GM12874 (cell line): ENCODE measurements around the gene RFTN1.

ENCODE experiments used
- TF ChIP-seq, protein P1 (sequence below): IDR thresholded peaks from 2 replicates; pipeline ENCODE4 v1.5.1; 2011; ENCODE audit warnings: low read depth, mild to moderate bottlenecking, control low read depth, low read length, moderate library complexity; ENCODE audit not compliant: insufficient read depth

RFTN1 gene

DNA sequence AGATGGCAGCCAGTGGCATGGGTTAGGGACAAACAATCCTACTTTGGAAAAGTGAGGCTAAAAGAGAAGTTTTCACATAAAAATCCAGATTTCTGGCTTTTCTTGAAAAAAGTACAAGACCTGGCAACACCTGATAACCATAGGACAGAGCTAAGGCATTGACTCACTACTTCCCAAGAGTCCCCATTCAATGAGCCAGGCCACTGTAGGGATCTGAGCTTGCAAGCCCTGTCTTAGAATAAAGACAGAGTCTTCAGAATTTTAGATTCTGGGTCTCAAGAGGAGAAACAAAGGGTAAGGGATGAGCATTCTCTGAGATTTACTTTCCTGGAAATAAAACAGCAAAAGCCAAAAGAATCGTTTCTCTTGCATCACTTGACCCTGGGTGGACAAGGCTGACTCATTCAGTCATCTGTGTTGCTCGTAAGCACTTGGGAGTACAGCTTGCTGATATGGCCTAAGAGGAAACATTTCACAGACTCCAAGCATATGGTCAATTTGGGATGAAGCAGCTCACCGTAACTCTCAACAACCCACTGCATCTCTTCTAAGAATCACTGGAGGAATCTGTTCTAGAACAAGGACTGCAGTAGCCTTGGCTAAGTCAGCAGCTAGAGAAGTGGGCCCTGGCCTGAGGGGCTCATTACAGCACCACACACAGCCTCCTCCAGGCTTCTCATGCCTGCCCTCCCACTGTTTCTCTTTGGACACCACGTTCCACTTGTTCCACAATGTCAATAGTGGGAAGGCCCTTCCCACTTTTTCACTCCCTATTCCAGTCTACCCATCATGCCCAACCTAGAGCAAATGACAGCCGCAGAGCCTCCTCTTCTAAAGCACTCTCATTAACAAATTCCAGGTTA, 86.2 kb downstream of the RFTN1 start:
- TF ChIP-seq, protein P1, sequence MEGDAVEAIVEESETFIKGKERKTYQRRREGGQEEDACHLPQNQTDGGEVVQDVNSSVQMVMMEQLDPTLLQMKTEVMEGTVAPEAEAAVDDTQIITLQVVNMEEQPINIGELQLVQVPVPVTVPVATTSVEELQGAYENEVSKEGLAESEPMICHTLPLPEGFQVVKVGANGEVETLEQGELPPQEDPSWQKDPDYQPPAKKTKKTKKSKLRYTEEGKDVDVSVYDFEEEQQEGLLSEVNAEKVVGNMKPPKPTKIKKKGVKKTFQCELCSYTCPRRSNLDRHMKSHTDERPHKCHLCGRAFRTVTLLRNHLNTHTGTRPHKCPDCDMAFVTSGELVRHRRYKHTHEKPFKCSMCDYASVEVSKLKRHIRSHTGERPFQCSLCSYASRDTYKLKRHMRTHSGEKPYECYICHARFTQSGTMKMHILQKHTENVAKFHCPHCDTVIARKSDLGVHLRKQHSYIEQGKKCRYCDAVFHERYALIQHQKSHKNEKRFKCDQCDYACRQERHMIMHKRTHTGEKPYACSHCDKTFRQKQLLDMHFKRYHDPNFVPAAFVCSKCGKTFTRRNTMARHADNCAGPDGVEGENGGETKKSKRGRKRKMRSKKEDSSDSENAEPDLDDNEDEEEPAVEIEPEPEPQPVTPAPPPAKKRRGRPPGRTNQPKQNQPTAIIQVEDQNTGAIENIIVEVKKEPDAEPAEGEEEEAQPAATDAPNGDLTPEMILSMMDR: no peak

DNA sequence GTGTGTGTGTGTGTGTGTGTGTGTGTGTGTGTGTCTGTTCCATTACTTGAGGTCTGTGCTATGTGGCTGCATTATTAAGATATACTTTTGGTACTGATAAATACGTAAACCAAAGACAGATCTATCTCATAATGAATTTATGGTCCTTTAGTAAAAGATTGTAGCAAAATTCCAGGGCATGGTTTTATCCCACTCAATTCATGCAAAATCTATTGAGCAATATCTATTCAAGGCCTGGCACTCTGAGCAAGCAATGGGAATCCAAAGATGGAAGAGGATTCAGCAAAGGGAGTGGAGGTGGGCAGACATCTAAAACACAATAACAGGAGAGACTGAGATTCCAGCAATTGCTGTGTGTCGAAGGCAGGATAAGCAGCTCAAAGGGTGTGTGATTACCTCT, 86.8 kb downstream of the RFTN1 start:
- TF ChIP-seq, protein P1: no peak

DNA sequence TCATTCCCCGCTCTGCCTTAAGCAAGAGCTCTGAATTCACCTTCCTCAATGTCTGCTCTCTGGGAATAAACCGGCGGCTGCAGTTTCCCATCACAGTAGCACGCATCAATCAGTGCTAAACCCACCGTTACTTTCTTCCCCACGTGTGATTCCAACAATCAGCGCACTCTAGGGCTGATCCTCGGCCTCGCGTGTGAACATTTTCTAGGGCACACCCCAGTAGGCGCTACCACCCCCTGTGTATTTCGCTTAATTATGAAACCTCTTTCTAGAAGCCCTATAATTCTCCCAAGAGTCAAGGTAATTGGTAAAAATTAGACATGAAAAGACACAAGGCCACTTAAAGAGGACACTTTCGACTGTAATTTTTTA, 87.5 kb downstream of the RFTN1 start:
- TF ChIP-seq, protein P1: no peak

DNA sequence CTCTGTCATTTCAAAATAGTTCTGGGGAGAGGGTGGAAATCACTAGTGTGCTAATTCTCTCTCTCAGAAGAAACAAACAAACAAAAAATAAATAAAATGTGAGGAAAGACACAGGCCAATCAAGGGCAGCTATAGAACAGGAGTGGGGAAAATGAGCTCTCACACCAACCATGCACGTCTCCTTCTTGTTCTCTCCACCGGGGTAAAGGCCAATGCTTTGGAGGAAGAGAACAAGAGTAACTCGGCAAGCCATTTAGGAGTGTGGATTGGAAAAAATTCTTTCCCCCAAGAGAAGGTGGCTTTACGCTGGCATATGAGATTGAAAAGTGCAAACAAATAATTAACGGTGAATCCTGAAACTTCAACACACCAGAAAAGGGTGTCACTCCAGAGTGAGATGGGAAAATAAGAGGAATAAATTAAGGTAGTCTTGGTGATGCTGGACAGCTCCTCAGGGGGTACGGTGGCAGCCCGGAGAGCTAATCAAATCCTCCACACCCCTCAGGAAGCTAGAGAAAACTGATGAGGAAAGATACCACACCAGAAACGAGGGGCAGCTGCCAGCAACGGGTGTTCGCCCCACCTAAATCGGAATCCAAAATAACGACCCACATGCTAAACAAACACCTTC, 88.0 kb downstream of the RFTN1 start:
- TF ChIP-seq, protein P1: no peak

DNA sequence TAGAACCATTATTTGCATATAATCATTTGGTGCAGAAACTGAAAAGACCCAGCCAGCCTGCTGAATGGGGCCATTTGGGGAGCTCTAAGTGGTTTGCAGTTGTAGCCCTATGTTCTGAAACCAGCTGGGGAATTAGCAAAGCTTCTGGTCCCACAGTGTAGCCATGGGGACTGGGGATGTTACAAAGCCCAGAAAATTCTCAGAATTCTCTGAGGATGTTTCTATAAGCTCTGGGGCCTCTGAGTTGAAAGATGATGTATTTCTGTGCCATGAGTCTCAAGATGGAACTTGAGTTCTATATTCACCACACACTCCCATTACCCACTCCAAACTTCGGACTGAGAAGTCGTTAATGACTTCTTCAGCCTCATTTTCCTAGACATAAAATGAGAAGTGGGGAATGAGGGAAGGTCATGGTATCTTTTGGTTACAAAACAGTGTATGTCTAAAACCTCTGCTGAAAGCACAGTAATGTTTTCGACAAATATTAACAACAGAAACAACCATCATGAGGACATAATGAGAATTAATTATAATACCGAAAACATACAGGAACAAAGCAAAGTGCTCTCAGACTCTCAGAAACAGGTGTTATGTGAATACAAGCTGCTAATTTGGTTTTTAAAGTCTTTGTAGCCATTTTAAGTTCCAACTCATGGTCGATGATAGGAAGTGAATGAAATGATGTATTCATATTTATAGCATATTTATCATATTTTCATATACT, 89.4 kb downstream of the RFTN1 start:
- TF ChIP-seq, protein P1: no peak

DNA sequence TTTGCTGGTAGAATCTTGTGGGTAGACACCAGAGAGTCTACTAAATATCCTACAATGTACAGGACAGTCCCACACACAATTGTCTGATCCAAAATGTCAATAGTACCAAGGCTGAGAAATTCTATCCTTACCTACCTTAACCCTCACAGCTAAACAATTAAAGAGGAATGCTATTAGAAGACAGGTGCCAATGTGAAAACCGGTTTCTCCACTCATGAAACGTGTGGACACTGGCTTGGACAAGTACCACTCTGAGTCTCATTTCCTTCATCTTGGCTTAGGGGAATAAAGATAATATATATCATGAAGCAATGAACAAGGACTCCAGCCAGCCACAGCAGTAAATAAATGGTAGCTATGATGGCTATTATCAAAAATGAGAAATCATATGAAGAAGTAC, 90.2 kb downstream of the RFTN1 start:
- TF ChIP-seq, protein P1: no peak

DNA sequence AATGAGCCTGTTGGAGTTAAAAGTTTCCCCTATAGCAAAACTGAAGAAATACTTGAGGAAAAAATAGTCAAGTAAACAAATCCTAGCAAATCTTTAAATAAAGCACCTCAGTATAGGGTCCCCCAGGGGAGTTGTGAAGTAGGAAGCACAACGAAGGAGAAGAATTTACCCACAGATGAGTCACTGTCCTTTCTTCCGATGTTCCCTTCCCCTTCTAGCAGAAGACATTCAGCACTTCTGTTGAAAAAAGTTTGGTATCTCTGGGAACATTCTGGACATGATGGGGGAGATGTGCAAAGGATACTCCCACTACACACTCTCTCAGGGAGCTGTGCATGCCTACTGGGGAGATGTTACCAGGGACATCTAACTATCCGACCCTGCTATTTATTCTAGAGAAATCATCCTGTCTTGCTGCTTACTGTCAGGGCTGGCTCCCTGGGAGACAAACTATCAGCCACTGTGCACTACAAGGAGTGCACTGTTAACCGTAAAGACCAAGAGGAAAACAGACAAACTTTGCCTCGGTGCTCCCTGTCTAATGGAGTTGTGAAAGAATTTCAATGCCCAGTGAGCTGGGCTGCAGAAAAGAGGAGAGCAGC, 93.8 kb downstream of the RFTN1 start:
- TF ChIP-seq, protein P1: no peak
